NCI-H1105 treated with DMSO at 0.1 percent for 48 hours (cell line): ENCODE data around the gene TBX1.

Experiments
- DNase-seq: peaks from one replicate; lab custom pipeline; 2025; lab: John Stamatoyannopoulos, UW

TBX1 gene

DNA sequence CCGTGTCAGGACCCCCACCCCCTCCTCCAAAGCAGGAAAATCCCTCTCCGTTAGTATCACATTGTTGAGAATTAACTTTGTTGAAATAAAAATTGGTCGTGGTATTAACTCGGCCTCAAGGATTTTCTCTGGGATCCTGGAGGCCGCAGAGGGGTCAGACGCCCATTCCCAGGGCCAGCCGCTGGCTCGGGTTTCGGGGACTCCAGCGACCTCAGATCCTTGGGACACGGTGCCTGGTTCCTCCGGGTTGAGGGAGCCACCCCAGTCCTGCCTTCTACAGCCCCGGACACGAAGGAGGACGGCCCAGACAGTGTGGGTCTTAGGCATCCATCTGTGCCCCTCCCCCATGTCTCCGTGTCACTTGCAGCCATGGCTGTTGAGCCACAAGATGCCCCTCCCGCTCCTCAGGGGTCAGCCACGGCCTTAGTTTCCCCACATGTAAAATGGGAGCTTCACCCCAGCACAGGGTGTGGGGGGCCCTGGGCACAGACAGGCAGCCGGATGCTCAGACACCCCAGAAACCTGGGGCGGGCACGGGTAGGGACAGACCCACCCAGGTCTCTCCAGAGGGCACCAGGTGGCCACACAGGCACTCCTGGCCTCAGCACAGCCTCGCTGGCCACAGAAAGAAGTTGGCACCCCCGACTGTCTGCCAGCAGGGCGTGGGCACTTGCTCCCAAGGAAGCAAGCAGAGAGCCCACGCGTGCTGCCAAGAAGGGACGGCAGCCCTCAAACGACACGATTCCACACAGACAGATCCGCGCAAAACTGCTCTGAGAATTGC lies 21.7 kb upstream of the TBX1 start:
- DNase-seq = no peak

DNA sequence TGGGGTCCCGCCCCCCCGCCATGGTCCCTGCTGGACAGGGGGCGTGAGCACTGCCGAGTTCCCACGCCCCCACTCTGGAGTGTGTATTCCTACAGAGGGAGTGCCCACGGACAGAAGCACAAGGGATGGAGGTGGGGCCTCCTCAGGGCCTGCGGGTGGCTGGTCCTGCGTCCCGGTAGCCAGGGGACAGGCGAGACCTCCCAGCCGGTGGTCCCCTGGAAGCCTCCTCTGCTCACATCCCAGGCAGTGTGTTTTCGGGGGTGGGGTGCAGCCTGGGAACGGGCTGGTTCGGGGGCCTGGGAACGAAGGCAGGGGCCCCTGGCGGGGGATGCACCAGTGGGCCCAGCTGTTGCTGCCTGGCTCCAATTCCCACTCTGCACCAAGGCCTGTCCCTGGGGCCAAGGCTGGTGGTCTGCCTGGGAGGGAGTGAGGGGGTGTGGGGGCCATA lies 21.1 kb upstream of the TBX1 start:
- no peak for DNase-seq

DNA sequence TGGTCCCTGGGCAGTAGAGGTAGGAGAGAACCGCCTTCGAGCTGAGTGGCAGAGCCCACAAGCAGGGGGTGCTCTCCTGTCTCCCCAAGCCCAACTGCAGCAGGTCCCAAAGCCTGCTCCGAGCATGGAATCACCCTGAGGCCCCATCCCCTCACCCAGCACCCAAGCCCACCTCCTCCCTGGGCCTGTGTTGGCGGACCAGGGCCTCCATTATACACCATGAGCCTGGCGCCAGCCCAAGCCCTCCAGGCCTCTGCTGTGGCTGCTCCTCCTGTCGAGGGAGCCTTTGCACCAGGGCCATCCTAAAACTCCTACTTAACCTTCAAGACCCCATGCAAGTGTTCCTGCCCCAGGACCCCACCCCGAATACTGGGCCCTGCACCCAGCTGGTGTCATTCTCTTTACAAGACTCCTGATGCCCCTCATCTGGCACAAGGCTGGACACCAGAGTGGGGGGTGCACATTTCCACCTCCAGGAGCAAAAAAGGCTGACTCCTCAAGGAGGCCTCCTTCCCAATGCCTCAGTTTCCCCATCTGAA lies 20.6 kb upstream of the TBX1 start:
- DNase-seq = no peak

DNA sequence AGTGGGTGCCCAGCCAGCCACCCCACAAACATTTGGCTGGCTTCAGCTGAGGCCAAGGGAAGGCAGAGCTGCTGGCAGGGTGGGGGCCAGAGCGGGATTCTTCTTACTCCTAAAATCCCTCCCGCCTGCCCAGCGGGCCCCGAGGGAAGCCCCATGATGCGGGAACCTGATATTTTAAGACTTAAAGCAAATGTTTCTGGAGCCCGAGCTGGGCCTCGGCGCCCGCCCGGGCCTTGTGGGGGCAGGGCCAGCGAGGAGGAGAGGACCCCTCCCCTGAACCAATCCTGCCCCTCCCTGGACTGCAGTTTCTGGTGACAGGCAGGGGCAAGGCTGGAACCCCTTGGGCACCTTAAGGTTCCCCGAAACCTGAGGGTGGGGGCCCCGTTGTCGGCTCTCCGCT lies 20.0 kb upstream of the TBX1 start:
- no peak for DNase-seq

DNA sequence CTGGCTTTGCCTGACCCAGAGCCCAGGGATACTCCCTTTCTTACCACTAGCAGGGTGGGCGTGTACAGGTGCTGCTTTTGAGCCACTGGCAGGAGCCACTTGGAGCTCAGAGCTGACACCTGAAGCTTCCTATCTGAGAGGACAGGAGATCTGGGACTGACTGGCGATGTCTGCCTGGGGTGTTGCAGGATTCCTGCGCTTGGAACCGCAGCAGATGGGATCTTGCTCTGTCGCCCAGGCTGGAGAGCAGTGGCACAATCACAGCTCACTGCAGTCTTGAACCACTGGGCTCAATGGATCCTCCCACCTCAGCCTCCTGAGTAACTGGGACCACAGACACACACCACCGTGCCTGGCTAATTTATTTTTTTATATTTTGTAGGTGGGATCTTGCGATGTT lies 19.5 kb upstream of the TBX1 start:
- no peak for DNase-seq

DNA sequence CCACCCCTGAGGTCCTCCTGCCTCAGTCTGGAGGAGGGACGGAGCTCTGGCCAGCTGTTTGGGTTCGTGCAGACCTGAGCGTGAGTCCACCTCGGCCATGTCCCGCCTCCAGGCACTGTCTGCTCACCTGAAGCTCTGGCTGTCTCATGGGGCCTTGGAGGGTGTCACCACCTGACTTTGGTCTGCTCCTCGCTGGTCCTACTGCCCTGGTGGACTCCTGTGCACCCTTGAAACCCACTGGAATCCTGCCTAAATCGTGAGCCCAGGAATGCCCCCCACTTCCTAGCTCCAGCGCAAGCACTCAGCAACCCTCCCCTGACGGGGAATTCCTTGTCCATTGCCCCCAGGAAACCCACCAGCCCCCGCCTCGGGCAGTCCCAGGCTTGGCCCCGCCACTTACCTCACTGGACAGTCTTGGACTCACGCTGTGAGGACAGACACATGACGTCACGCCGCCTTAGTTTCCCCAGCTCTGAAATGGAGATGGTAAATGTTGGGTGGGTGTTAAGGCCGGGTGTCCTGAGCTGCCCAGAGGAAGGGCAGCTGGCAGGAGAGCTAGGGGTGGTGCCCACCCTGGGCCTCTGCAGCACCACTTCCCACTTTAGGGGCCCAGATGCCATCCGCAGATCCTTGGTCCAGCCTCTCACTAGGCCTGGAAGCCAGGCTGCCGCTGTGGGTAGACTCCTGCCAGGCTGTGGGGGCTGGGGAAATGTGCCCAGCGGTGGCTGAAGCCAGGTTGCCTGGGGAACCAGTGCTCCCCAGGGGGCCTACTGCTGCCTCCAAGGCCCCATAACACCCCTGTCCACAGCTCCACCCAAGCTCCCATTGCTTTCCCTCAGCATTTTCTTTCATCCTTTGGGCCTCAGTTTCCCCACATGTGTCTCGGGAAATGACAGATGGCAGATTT lies 18.2 kb upstream of the TBX1 start:
- no peak for DNase-seq

DNA sequence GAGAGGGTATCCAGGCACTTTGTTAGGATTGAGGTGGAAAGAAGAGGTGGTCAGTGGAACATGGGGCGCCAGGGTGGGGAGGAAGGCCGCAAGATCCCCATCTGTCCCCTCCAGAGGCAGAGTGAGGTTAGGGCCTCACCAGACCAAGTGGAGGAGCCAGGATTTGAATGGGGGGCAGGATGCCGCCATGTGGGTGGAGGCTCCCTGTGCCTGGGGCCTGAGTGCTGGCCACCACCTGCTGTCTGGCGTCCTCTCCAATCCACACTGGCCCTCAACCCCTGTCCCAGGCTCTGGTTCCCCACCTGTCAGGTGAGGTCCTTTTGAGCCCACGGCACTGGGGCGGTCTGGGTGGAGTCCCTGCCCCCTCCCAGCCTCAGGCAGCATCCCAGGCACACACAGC lies 17.5 kb upstream of the TBX1 start:
- no peak for DNase-seq

DNA sequence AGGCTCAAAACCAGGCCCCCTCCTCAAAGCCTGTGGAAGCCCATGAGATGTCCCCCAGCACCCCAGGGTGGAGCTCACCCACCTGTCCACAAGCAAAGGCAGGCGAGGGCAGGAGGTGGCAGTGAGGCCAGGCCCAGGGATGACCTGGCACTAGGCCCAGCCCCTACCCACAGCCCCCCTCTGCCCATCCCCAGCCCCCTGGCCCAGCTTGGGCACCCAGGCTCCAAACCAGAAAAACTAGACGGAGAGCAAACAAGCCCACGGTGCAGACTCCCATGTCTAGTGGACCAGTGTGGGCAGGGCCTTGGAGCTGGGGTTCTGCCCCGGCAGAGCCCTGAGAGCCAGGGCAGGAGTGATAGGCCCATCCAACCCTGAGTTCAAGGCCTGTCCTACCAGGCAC lies 16.9 kb upstream of the TBX1 start:
- no peak for DNase-seq

DNA sequence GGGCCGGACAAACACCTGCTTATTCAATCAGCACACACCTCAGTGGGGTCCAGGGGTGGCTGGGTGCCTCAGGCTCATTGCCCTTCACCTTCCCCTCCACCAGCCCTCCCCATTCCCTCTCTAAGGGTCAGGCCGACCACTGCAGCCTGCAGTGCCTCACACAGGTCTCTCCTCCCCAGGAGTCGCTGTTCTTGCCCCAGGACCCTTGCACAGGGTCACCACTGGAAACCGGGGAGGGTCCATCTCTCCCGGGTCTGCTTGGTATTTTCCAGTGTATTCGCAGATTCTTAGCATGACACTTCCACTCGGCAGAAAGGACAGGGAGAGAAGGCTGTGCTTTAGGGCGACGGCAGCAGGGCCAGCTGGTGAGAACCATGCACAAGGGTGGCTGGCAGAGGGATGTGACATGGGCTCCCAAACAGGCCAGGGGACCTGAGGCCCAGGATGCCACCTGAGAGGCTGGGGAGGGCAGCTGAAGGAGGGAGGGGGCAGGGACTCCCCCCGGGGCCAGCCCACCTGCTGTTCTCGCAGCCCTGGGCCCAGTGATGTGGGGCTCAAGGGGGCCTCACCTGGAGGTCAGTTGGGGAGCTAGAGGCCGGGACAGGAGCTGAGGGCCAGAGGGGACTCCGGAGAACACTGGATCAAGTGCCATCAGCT lies 16.1 kb upstream of the TBX1 start:
- DNase-seq = no peak

DNA sequence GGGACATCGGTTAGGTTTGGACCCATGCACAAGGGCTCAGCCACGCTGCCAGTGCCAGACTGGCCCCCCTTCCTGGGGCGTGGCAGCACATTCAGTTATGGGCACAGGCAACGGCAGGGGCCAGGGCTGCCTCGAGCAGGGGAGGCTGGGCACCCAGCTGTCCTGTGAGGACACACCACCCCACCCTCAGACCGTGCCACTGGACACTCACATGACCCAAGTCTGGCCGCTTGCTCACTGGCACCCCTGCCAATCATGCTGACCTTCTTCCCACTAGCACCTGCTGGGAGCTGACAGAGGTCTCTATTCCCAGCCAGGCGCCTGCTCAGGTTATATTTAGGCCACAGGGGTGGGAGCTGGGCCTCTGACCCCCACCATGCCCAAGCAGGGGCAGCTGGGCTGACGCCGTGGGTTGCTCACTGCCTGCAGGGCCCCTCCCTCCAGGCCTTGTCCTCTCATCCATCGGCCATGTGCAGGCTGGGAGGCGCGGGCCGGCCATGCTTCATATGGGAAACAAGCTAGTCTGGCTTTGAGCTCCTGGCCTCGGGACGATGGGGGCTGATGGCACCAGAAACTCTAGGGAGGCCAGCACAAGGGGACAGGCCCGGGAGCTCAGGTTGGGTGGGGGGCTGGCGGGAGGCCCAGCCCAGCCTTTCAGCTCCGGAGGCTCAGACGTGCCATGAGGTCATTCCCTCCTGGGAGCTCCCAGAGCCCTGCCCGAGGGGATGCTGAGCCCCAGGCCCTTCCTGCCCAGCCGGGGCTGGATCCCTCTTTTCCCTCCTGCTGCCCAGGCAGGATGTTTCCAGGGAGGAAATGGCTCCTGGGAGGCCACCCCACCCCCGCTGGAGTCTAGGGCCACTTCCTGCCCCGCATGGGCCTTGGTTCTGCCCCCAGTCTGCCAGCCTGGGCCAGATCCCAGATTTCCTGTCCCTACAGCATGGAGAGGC lies 15.2 kb upstream of the TBX1 start:
- DNase-seq = no peak

DNA sequence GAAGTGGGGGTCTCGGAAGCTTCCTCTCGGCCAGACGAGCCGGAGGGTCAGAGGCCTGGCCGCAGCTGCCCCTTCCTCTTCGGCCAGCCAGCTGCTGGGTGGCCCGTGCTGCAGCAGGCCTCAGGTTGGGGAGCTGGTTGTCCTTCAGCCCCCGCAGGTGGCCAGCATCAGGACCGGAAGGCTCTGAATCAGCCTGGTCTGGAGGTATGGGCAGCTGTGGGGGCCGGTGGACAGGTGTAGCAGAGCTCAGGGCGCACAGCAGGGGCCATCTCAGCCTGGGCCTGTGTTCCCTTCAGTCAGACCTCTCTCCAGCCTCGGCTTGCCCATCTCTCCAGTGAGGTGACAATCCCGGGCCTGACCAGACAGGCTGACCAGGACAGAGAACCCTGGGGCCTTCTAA lies 13.9 kb upstream of the TBX1 start:
- no peak for DNase-seq

DNA sequence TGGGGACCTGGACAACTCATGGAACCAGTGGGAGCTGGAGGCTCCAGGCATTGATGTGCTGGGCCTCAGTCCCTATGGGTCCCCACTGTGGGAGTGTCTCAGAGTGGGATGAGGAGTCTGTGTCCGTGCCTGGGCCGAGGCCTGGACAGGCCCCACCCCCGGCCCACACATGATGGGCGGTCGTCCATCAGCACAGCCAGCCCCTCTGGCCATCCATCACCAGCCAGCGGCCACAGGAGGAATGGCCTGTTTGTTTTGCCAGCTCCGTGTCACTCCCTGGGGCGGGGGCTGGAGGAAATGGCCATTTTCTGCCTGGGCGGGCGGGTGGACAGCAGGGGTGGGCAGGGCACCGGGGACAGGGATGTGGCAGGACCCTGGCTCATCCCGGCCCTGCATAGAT lies 13.0 kb upstream of the TBX1 start:
- no peak for DNase-seq

DNA sequence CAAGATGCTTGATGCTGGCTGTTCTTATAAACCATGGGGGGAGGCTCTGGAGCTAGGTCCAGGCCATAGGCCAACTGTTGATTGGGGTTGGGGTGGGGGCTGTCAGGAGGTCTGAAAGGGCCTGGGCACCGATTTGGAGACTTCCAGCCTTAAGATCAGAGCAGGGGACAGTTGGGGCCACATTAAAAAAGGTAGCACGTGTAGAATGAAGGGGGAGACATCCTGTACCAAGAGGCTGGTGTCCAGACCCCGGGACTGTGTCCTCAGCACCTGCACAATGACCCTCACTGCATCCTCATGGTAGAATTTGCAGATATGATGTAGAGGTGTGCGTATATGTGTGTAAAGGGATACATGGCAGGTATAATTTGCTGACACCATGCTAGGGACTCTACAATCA lies 12.4 kb upstream of the TBX1 start:
- no peak for DNase-seq

DNA sequence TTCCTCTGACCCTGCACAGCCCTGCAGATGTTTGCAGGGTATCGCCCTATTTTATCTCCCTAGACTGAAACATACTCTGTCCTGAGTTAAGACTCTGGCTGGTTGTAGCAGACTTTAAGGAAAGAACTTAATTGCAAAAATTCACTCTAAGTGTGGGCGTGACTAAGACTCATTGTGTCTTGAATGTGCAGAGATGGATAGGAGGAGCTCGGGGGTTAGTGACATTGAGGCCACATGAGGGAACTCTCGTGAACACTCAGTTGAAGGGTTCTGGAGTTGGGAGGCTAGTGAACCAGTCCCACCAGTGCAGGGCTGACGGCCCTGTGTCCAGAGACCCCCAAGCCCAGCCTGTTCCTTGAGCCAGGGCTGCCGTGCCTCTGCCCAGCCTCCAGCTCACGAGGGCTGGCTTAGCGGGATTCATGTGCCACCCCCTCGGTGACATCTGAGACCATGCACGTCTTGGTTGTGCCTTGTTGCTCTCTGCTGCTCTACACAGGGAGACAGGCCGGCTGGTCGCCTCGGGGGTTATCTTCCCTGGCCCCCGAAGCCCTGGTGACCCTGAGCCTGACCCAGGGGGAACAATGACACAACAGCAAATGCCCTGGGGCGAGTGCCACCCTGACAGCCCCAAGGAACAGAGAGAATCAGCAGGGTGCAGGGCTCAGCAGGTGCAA lies 11.4 kb upstream of the TBX1 start:
- DNase-seq = no peak

DNA sequence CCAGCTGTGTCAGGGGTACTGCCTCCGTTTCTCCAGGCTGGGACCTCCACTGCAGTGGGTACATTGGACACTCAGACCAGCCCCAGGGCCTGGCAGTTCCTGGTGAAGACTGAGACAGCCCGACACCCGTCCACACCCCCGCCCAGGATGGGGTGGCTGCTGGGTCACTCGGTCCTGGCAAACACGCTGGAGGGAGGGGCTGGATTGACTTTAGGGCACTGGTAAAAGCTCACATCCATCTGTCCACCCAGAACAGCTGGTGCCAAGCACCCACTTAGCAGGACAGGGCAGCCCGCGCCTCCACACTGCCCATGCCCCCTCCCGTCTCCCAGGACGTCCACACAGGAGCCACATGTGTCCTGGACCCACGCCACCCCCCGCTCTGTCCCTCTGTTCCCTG lies 10.7 kb upstream of the TBX1 start:
- no peak for DNase-seq

DNA sequence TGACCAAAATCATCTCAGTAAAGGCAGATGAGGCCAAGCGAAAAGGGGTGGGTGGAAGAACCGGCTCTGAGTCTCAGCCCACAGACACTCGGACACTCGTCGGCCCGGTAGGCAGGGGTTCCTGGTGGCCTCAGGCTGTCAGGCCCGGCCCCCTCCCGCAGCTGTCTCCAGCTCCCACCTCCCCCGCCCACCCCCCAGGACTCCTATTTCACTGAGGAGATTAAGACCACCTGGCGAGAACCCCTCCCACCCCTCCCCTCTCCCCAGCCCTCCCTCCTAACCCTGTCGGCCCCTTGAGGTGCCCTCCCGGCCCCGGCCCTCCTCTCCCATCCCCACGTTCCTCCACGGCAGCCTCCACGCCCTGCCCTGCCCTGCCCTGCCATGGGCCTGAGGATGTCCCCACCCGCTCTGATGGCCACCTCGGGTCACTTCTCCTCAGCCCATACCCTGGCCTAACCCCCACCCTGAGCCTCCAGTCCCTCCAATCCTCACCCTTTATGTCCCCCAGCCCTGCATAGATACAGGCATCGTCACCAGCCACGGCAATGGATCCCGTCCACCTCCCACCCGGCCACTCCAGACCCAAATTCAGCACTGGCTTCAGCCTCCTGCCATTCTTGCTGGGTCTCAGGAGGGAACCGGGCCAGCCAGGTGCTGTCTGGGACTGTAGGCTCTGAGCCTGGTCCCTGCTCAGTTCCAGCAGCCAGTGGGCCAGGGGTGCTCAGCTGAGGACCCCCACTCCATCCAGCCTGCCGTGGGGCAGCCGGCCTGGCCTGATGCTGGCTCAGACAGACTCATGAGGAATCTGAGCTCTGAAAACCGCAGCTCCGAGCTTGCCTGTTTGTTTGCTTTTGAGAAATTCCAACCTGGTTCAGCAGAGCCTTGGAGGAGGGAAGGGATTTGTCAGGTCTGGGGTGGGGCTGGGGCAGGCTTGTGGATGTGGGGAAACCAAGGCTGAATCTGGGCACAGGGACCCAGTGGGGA lies 9.8 kb upstream of the TBX1 start:
- DNase-seq = no peak

DNA sequence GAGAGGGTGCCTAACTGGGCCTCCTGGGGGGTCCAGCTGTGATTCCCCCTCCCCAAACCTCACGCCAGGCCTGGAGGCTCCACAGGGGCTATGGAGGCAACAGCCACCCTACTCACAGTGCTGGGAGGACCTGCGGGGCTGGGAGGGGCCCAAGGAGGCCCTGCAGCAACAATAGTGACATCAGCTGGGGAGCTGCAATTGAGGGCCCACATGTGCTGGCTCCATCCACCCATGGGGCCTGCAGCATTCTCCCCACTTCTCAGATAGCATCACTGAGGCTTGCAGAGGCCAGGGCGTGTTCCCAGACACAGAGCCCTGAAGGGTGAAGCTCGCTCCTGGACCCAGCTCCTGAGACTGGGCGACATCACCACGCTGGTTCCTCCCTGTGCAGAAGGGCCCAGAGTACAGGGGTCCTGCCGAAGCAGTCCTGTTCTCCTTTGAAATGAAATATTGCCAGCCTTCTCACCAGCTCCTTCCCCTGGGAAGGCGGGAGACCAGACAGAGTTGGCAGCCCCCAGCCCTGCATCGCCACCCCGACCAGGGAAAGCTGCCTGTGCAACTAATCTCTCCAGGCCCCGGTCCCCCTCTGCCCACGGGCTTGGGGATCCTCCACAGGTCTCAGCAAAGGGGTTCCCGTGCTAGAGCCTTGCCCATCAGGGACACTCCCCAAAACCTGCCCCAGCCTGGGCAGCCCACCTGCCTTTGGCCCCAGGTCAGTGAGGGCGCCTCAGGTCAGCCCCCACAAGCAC lies 8.9 kb upstream of the TBX1 start:
- no peak for DNase-seq

DNA sequence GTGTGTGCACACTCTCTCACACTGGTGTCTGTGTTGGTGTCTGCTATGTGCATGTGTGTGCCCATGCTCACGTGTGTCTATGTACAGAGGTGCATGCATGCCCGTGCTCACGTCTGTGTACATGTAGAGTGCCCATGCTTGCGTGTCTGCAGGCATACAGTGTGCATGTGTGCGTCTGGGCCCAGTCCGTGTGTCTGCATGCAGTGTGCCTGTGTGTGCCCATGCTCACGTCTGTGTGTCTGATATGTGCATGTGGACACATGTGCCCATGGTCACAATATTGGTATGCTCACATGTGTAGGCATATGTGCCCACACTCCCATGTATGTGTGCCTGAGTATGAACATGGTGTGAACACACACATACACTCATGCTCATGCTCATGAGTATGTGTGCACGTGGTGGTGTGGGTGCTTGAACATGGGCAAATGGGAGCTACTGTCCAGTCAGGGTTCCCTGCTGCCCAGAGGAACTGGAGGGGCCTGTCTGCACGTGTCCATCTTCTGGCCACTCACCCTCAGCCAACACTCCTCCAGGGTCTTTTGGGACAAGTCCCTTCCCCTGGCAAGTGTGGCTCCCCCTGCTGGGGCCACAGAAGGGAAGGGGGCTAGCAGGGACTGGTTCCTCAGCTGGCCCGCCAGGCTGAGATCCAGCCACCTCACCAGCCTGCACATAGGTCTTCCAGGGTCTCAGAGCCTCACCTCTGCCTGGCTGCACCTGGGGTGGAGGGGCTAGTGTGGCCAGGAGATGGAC lies 7.3 kb upstream of the TBX1 start:
- no peak for DNase-seq
